SK-N-SH (cell line): ENCODE data around the gene TMEM54.

Experiments
- CTCF ChIP-seq: fragments of 200-600 bp; sonication (generic); IDR thresholded peaks from 2 replicates; pipeline ENCODE4 v1.6.1; 2017; ENCODE audit warnings: antibody characterized with exemption, mild to moderate bottlenecking, moderate library complexity
- EP300 ChIP-seq, 2 experiments: IDR thresholded peaks; 2 replicates each; pipeline versions ENCODE4 v1.4.0 to v1.6.1; 2012; ENCODE audit warnings: borderline replicate concordance in 1 of 2, low read depth in 1 of 2, low read length in 1 of 2
- EZH2phosphoT487 ChIP-seq: fragments of 200-600 bp; sonication (generic); IDR thresholded peaks from 2 replicates; pipeline ENCODE4 v1.6.1; 2017; ENCODE audit warnings: low read depth, mixed run types, mild to moderate bottlenecking, antibody characterized with exemption, moderate library complexity, borderline replicate concordance
- FOXJ3 ChIP-seq: sonication (generic); formaldehyde crosslinking; IDR thresholded peaks from 2 replicates; pipeline ENCODE4 v1.5.1; 2020; ENCODE audit warnings: mild to moderate bottlenecking, missing genetic modification reagents
- FOXM1 ChIP-seq: IDR thresholded peaks from 2 replicates; pipeline ENCODE4 v1.4.0; 2012; ENCODE audit warnings: low read depth, mild to moderate bottlenecking
- JUND ChIP-seq: IDR thresholded peaks from 2 replicates; pipeline ENCODE4 v1.4.0; 2012
- MXI1 ChIP-seq: IDR thresholded peaks from 2 replicates; pipeline ENCODE4 v1.6.1; 2012; ENCODE audit warnings: mild to moderate bottlenecking, low read depth, low read length, improper control_type of control experiment
- PBX3 ChIP-seq: IDR thresholded peaks from 2 replicates; pipeline ENCODE4; 2012
- RAD21 ChIP-seq: IDR thresholded peaks from 2 replicates; pipeline ENCODE4 v1.6.1; 2012; ENCODE audit warnings: mild to moderate bottlenecking, low read length
- REST ChIP-seq: IDR thresholded peaks from 2 replicates; pipeline ENCODE4 v1.6.1; 2012; ENCODE audit warnings: mild to moderate bottlenecking, low read depth, low read length, moderate library complexity
- RFX5 ChIP-seq: IDR thresholded peaks from 2 replicates; pipeline ENCODE4 v1.6.1; 2012; ENCODE audit warnings: mild to moderate bottlenecking, improper control_type of control experiment, low read length
- SMC3 ChIP-seq: IDR thresholded peaks from 2 replicates; pipeline ENCODE4 v1.6.1; 2012; ENCODE audit warnings: low read depth, low read length, improper control_type of control experiment
- TAF1 ChIP-seq: IDR thresholded peaks from 2 replicates; pipeline ENCODE4 v1.6.1; 2012; ENCODE audit warnings: low read depth, mild to moderate bottlenecking, low read length, moderate library complexity, borderline replicate concordance
- ZBTB33 ChIP-seq: IDR thresholded peaks from 2 replicates; pipeline ENCODE4 v1.4.0; 2012; ENCODE audit warnings: low read depth, borderline replicate concordance

- TF ChIP-seq RFX5 (no peak), MXI1 (no peak), FOXJ3 (no peak), CTCF (no peak), FOXM1 (no peak), EZH2phosphoT487 (no peak), SMC3 (no peak), JUND (no peak), REST (no peak), RAD21 (no peak), PBX3 (no peak), ZBTB33 (no peak), TAF1 (no peak), EP300 (IDR thresholded peaks at IDR 0.05; ENCODE audit: borderline replicate concordance in 1 of 2, low read depth in 1 of 2, low read length in 1 of 2) (no peak)
Measured at GRCh38 chr1:32860566-32860965, 40.6 kb downstream of the TMEM54 start.
